ENCODE results near the gene SEMA5A.

The SEMA5A gene

GRCh38 chr5:9342161-9342787, 203.6 kb downstream of the SEMA5A start:
- no peaks in the 10 kb centered on the region for H3K27me3 Mint-ChIP-seq
- H3K4me1 Mint-ChIP-seq (ENCODE audit: low read depth) = no peaks in the 10 kb centered on the region
- H3K4me3 Mint-ChIP-seq = no peak overlapping the region
- no peak overlapping the region for H3K27ac Mint-ChIP-seq
- intact Hi-C loops (cut with micrococcal nuclease) = no loop called here
- H3K9me3 Mint-ChIP-seq = peaks cover 21% of the 10 kb centered on the region
- no peaks in the 10 kb centered on the region for H3K36me3 Mint-ChIP-seq (ENCODE audit: low read depth)

GRCh38 chr5:9340085-9340484, 205.8 kb downstream of the SEMA5A start:
- H3K4me1 Mint-ChIP-seq (ENCODE audit: low read depth) = no peaks in the 10 kb centered on the region
- no peak overlapping the region for H3K4me3 Mint-ChIP-seq
- peaks cover 21% of the 10 kb centered on the region for H3K9me3 Mint-ChIP-seq
- no peaks in the 10 kb centered on the region for H3K36me3 Mint-ChIP-seq (ENCODE audit: low read depth)
- no peaks in the 10 kb centered on the region for H3K27me3 Mint-ChIP-seq
- H3K27ac Mint-ChIP-seq = no peak overlapping the region
- intact Hi-C loops (cut with micrococcal nuclease) = no loop called here

- Mint-ChIP-seq H3K36me3 (ENCODE audit: low read depth) (no peaks in the 10 kb centered on the region), H3K27ac (no peak overlapping the region), H3K27me3 (no peaks in the 10 kb centered on the region)
Observed at GRCh38 chr5:9339206-9339818, 206.6 kb downstream of the SEMA5A start.

GRCh38 chr5:9338796-9339195, 207.1 kb downstream of the SEMA5A start:
- Mint-ChIP-seq H3K4me1 (ENCODE audit: low read depth) (no peaks in the 10 kb centered on the region), H3K36me3 (ENCODE audit: low read depth) (no peaks in the 10 kb centered on the region), H3K4me3 (no peak overlapping the region), H3K27me3 (no peaks in the 10 kb centered on the region), H3K27ac (no peak overlapping the region), H3K9me3 (peaks cover 21% of the 10 kb centered on the region)
- intact Hi-C loops (cut with micrococcal nuclease) = no loop called here

More at GRCh38 chr5:9339206-9339818, 206.6 kb downstream of the SEMA5A start:
- H3K4me1 Mint-ChIP-seq (ENCODE audit: low read depth) = no peaks in the 10 kb centered on the region
- intact Hi-C loops (cut with micrococcal nuclease) = no loop called here
- H3K4me3 Mint-ChIP-seq = no peak overlapping the region
- H3K9me3 Mint-ChIP-seq = peaks cover 21% of the 10 kb centered on the region

- Mint-ChIP-seq H3K9me3 (peaks cover 21% of the 10 kb centered on the region), H3K36me3 (ENCODE audit: low read depth) (no peaks in the 10 kb centered on the region), H3K27ac (no peak overlapping the region), H3K4me3 (no peak overlapping the region), H3K27me3 (no peaks in the 10 kb centered on the region), H3K4me1 (ENCODE audit: low read depth) (no peaks in the 10 kb centered on the region)
- intact Hi-C loops (cut with micrococcal nuclease) = no loop called here
Observed at GRCh38 chr5:9337928-9338595, 207.8 kb downstream of the SEMA5A start.

- Mint-ChIP-seq H3K27me3 (no peaks in the 10 kb centered on the region), H3K36me3 (ENCODE audit: low read depth) (no peaks in the 10 kb centered on the region), H3K27ac (no peak overlapping the region)
Observed at GRCh38 chr5:9335754-9336495, 209.9 kb downstream of the SEMA5A start.

GRCh38 chr5:9335269-9335668, 210.6 kb downstream of the SEMA5A start:
- Mint-ChIP-seq H3K27me3 (no peaks in the 10 kb centered on the region), H3K36me3 (ENCODE audit: low read depth) (no peaks in the 10 kb centered on the region), H3K4me3 (no peak overlapping the region), H3K9me3 (peaks cover 14% of the 10 kb centered on the region), H3K27ac (no peak overlapping the region), H3K4me1 (ENCODE audit: low read depth) (no peaks in the 10 kb centered on the region)
- intact Hi-C loops (cut with micrococcal nuclease) = no loop called here

More at GRCh38 chr5:9335754-9336495, 209.9 kb downstream of the SEMA5A start:
- Mint-ChIP-seq H3K4me3 (no peak overlapping the region), H3K9me3 (peaks cover 20% of the 10 kb centered on the region), H3K4me1 (ENCODE audit: low read depth) (no peaks in the 10 kb centered on the region)
- intact Hi-C loops (cut with micrococcal nuclease) = no loop called here

GRCh38 chr5:9332026-9332425, 213.8 kb downstream of the SEMA5A start:
- Mint-ChIP-seq H3K27me3 (no peaks in the 10 kb centered on the region), H3K27ac (no peak overlapping the region), H3K4me1 (ENCODE audit: low read depth) (no peaks in the 10 kb centered on the region), H3K36me3 (ENCODE audit: low read depth) (no peaks in the 10 kb centered on the region), H3K9me3 (no peaks in the 10 kb centered on the region), H3K4me3 (no peak overlapping the region)
- intact Hi-C loops (cut with micrococcal nuclease) = no loop called here

- Mint-ChIP-seq H3K36me3 (ENCODE audit: low read depth) (no peaks in the 10 kb centered on the region), H3K9me3 (no peaks in the 10 kb centered on the region), H3K27ac (no peak overlapping the region), H3K4me1 (ENCODE audit: low read depth) (no peaks in the 10 kb centered on the region), H3K27me3 (no peaks in the 10 kb centered on the region), H3K4me3 (no peak overlapping the region)
- intact Hi-C loops (cut with micrococcal nuclease) = no loop called here
Observed at GRCh38 chr5:9331372-9331771, 214.5 kb downstream of the SEMA5A start.

- intact Hi-C loops (cut with micrococcal nuclease) = no loop called here
- Mint-ChIP-seq H3K4me1 (ENCODE audit: low read depth) (no peaks in the 10 kb centered on the region), H3K9me3 (no peaks in the 10 kb centered on the region), H3K27ac (no peak overlapping the region), H3K27me3 (no peaks in the 10 kb centered on the region), H3K36me3 (ENCODE audit: low read depth) (no peaks in the 10 kb centered on the region), H3K4me3 (no peak overlapping the region)
Observed at GRCh38 chr5:9329125-9329524, 216.8 kb downstream of the SEMA5A start.

- H3K27ac Mint-ChIP-seq = no peak overlapping the region
- no peaks in the 10 kb centered on the region for H3K27me3 Mint-ChIP-seq
- no peaks in the 10 kb centered on the region for H3K36me3 Mint-ChIP-seq (ENCODE audit: low read depth)
- intact Hi-C loops (cut with micrococcal nuclease) = no loop called here
- H3K4me3 Mint-ChIP-seq = no peak overlapping the region
- H3K4me1 Mint-ChIP-seq (ENCODE audit: low read depth) = no peaks in the 10 kb centered on the region
- no peaks in the 10 kb centered on the region for H3K9me3 Mint-ChIP-seq
Observed at GRCh38 chr5:9325549-9325948, 220.3 kb downstream of the SEMA5A start.

- Mint-ChIP-seq H3K27me3 (no peaks in the 10 kb centered on the region), H3K4me1 (ENCODE audit: low read depth) (no peaks in the 10 kb centered on the region), H3K36me3 (ENCODE audit: low read depth) (no peaks in the 10 kb centered on the region), H3K9me3 (no peaks in the 10 kb centered on the region), H3K27ac (no peak overlapping the region), H3K4me3 (no peak overlapping the region)
- intact Hi-C loops (cut with micrococcal nuclease) = no loop called here
Observed at GRCh38 chr5:9324348-9325077, 221.4 kb downstream of the SEMA5A start.

- H3K4me1 Mint-ChIP-seq (ENCODE audit: low read depth) = no peaks in the 10 kb centered on the region
- no peaks in the 10 kb centered on the region for H3K9me3 Mint-ChIP-seq
- no peak overlapping the region for H3K4me3 Mint-ChIP-seq
- intact Hi-C loops (cut with micrococcal nuclease) = no loop called here
- no peaks in the 10 kb centered on the region for H3K36me3 Mint-ChIP-seq (ENCODE audit: low read depth)
- no peaks in the 10 kb centered on the region for H3K27me3 Mint-ChIP-seq
- H3K27ac Mint-ChIP-seq = no peak overlapping the region
Observed at GRCh38 chr5:9320652-9321051, 225.2 kb downstream of the SEMA5A start.

Data from dendritic cell treated with granulocyte-macrophage colony-stimulating factor and Interleukin-4, amounts not matched to agents 40 ng/mL and 50 ng/mL, for 4 days (primary cell).